Kidney glomerular epithelial cell (primary cell): ENCODE measurements around the gene LRRFIP2.
A peak's percentile ranks its signal among the peaks of the same experiment; 100 is the strongest.
"Not testable (repeated sequence)": the region's sequence is repeated elsewhere in the genome, so short reads cannot be mapped to it uniquely, and the experiment has no call there.

Experiments used
- DNase-seq: peaks from one replicate; lab custom pipeline; 2025; lab: John Stamatoyannopoulos, UW

The LRRFIP2 gene

GRCh38 chr3:37174532-37175126, at the start of gene LRRFIP2:
LRRFIP2 (minus strand) TSS chr3:37174582; CDS start chr3:37148983, 25,599 bp downstream.
- DNase-seq: peak; percentile 72

GRCh38 chr3:37223576-37223975, 49.2 kb upstream of the LRRFIP2 start:
- DNase-seq: no peak

- DNase-seq: peak; percentile 72
These were observed 48.8 kb upstream of the LRRFIP2 start for GRCh38 chr3:37223141-37223558.

- DNase-seq: not testable (repeated sequence)
These were observed 48.2 kb upstream of the LRRFIP2 start for GRCh38 chr3:37222542-37222941.

- DNase-seq: peak; percentile 80
These were observed 47.0 kb upstream of the LRRFIP2 start for GRCh38 chr3:37221407-37221806.

GRCh38 chr3:37219266-37219665, 44.9 kb upstream of the LRRFIP2 start:
- no peak for DNase-seq

- DNase-seq: no peak
These were observed 43.8 kb upstream of the LRRFIP2 start for GRCh38 chr3:37218206-37218605.

- no peak for DNase-seq
These were observed 42.9 kb upstream of the LRRFIP2 start for GRCh38 chr3:37217098-37217849.

GRCh38 chr3:37216597-37217097, 42.3 kb upstream of the LRRFIP2 start:
- no peak for DNase-seq

- DNase-seq: no peak
These were observed 39.7 kb upstream of the LRRFIP2 start for GRCh38 chr3:37214076-37214475.

GRCh38 chr3:37210230-37210629, 35.8 kb upstream of the LRRFIP2 start:
- DNase-seq: no peak

- not testable (repeated sequence) for DNase-seq
These were observed 34.2 kb upstream of the LRRFIP2 start for GRCh38 chr3:37208576-37208975.

GRCh38 chr3:37208008-37208407, 33.6 kb upstream of the LRRFIP2 start:
- DNase-seq: not testable (repeated sequence)

- peak; percentile 68 for DNase-seq
These were observed 31.7 kb upstream of the LRRFIP2 start for GRCh38 chr3:37206041-37206440.

GRCh38 chr3:37204314-37204713, 29.9 kb upstream of the LRRFIP2 start:
- DNase-seq: no peak

GRCh38 chr3:37202035-37202434, 27.7 kb upstream of the LRRFIP2 start:
- DNase-seq: no peak

- no peak for DNase-seq
These were observed 25.8 kb upstream of the LRRFIP2 start for GRCh38 chr3:37200141-37200540.

GRCh38 chr3:37198996-37199395, 24.6 kb upstream of the LRRFIP2 start:
- peak; percentile 12 for DNase-seq

GRCh38 chr3:37198547-37198946, 24.2 kb upstream of the LRRFIP2 start:
- no peak for DNase-seq

- DNase-seq: no peak
These were observed 23.5 kb upstream of the LRRFIP2 start for GRCh38 chr3:37197810-37198371.

- no peak for DNase-seq
These were observed 20.2 kb upstream of the LRRFIP2 start for GRCh38 chr3:37194533-37194932.

- no peak for DNase-seq
These were observed 16.3 kb upstream of the LRRFIP2 start for GRCh38 chr3:37190667-37191066.

- DNase-seq: no peak
These were observed 14.7 kb upstream of the LRRFIP2 start for GRCh38 chr3:37189109-37189508.
